Parathyroid adenoma (tissue), 2 donors: ENCODE data around the gene SFN.
A peak's percentile ranks its signal among the peaks of the same experiment; 100 is the strongest.

Experiments
- H2AFZ ChIP-seq: fragments of 300-600 bp; sonication (generic); one replicate; pipeline ENCODE4 v1.7.0; 2017; ENCODE audit warnings: antibody characterized with exemption, mild to moderate bottlenecking
- H3K27ac ChIP-seq: fragments of 300-600 bp; sonication (generic); one replicate; pipeline ENCODE4 v1.7.0; 2017
- H3K27me3 ChIP-seq: fragments of 300-600 bp; sonication (generic); one replicate; pipeline ENCODE4 v1.7.0; 2017; ENCODE audit warnings: low read length; ENCODE audit not compliant: control insufficient read depth, insufficient read depth
- H3K36me3 ChIP-seq: fragments of 300-600 bp; sonication (generic); one replicate; pipeline ENCODE4 v1.7.0; 2017; ENCODE audit warnings: low read length; ENCODE audit not compliant: control insufficient read depth, insufficient read depth
- H3K4me1 ChIP-seq: fragments of 300-600 bp; sonication (generic); one replicate; pipeline ENCODE4 v1.7.0; 2017; ENCODE audit warnings: control low read depth
- H3K4me2 ChIP-seq: fragments of 300-600 bp; sonication (generic); one replicate; pipeline ENCODE4 v1.7.0; 2017; ENCODE audit warnings: low read length
- H3K4me3 ChIP-seq: fragments of 300-600 bp; sonication (generic); one replicate; pipeline ENCODE4 v1.7.0; 2017; ENCODE audit warnings: low read depth, low read length
- H3K79me2 ChIP-seq: fragments of 300-600 bp; sonication (generic); one replicate; pipeline ENCODE4 v1.7.0; 2017; ENCODE audit warnings: control low read depth
- H3K9ac ChIP-seq: fragments of 300-600 bp; sonication (generic); one replicate; pipeline ENCODE4 v1.7.0; 2017; ENCODE audit warnings: mild to moderate bottlenecking
- H3K9me3 ChIP-seq: fragments of 300-600 bp; sonication (generic); one replicate; pipeline ENCODE4 v1.7.0; 2017; ENCODE audit warnings: low read length; ENCODE audit not compliant: control insufficient read depth
- CTCF ChIP-seq: fragments of 300-600 bp; sonication (generic); IDR thresholded peaks from one replicate; pipeline ENCODE4 v1.7.0; 2017; ENCODE audit warnings: antibody characterized with exemption, mild to moderate bottlenecking
- donor health status: primary hyperparathyroidism.

The SFN gene

DNA sequence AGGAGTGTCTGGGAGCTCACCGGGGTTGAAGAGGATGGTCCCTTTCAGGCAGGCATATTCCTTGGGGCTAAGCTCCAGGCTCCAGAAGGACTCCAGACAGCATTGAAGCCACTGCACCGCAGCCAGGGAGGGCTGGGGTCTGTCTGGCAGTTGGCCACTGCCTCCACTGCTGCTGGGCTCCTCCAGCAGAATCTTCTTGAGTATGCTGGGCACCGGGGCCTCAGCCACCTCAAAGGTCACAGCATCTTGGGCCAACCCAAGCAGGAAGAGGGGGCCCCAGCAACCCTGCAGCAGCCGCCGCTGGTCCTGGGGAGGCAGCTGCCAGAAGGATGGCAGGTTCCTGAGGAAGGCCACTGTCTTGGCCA is 50.4 kb downstream of the SFN start:
- peak overlapping the region; percentile 40 for H3K4me2 ChIP-seq
- H2AFZ ChIP-seq, result no peak overlapping the region
- no peak overlapping the region for H3K9ac ChIP-seq
- no peak overlapping the region for H3K4me3 ChIP-seq
- no peaks in the 10 kb centered on the region for H3K27me3 ChIP-seq
- H3K4me1 ChIP-seq, result peaks cover 3% of the 10 kb centered on the region
- no peaks in the 10 kb centered on the region for H3K36me3 ChIP-seq
- TF ChIP-seq CTCF, result no peak
- no peak overlapping the region for H3K27ac ChIP-seq
- H3K79me2 ChIP-seq, result no peaks in the 10 kb centered on the region
- H3K9me3 ChIP-seq, result no peaks in the 10 kb centered on the region
